GM18520 (cell line): ENCODE measurements around the gene FECH.
"Not testable (repeated sequence)": the region's sequence is repeated elsewhere in the genome, so short reads cannot be mapped to it uniquely, and the experiment has no call there.

ENCODE experiments used
- ATAC-seq: cut with Tn5 transposase; IDR thresholded peaks from one replicate; pipeline ENCODE4 v1.9.1; 2021; ENCODE audit not compliant: unreplicated experiment

FECH gene

GRCh38 chr18:57586251-57587049, at the start of gene FECH:
Gene FECH (minus strand): TSS chr18:57586702. CDS start chr18:57586620, 82 bp downstream.
- ATAC-seq, result peak; percentile 89

- ATAC-seq, result no peak
Measured at GRCh38 chr18:57635003-57635822, 48.7 kb upstream of the FECH start.

GRCh38 chr18:57631697-57632096, 45.2 kb upstream of the FECH start:
- ATAC-seq, result no peak

- peak; percentile 30 for ATAC-seq
Measured at GRCh38 chr18:57630754-57631595, 44.5 kb upstream of the FECH start.

GRCh38 chr18:57630002-57630753, 43.7 kb upstream of the FECH start:
- peak; percentile 83 for ATAC-seq

GRCh38 chr18:57629422-57629821, 42.9 kb upstream of the FECH start:
- no peak for ATAC-seq

- no peak for ATAC-seq
Measured at GRCh38 chr18:57627488-57627887, 41.0 kb upstream of the FECH start.

GRCh38 chr18:57624988-57625387, 38.5 kb upstream of the FECH start:
- no peak for ATAC-seq

- no peak for ATAC-seq
Measured at GRCh38 chr18:57621246-57621604, 34.7 kb upstream of the FECH start.

- no peak for ATAC-seq
Measured at GRCh38 chr18:57619876-57620275, 33.4 kb upstream of the FECH start.

GRCh38 chr18:57618910-57619309, 32.4 kb upstream of the FECH start:
- no peak for ATAC-seq

GRCh38 chr18:57603871-57604270, 17.4 kb upstream of the FECH start:
- no peak for ATAC-seq

GRCh38 chr18:57595347-57595746, 8.8 kb upstream of the FECH start:
- ATAC-seq, result no peak

GRCh38 chr18:57592716-57593115, 6.2 kb upstream of the FECH start:
- ATAC-seq, result not testable (repeated sequence)

GRCh38 chr18:57589161-57589560, 2.7 kb upstream of the FECH start:
- ATAC-seq, result no peak

- no peak for ATAC-seq
Measured at GRCh38 chr18:57587098-57587661, 678 bp upstream of the FECH start.

GRCh38 chr18:57585855-57586250, 649 bp downstream of the FECH start:
- no peak for ATAC-seq

- ATAC-seq, result no peak
Measured at GRCh38 chr18:57585421-57585820, 1.1 kb downstream of the FECH start.

- no peak for ATAC-seq
Measured at GRCh38 chr18:57584444-57584843, 2.1 kb downstream of the FECH start.

GRCh38 chr18:57583297-57583835, 3.1 kb downstream of the FECH start:
- no peak for ATAC-seq
